Measurements from ENCODE around the gene TRAK2. TPM values are rescaled to one million over a fixed set of nuclear protein-coding genes. Genes with fewer than 3 reads are reported as not detected.

Gene TRAK2
- total and polyA plus RNA-seq, 11 donors = 41.2 to 201 (median 145) TPM

GRCh38 chr2:201327678-201328077 is 123.6 kb downstream of the TRAK2 start:
- TF ChIP-seq CTCF (IDR thresholded peaks at IDR 0.05) (peak in 1 of 12 donors; percentile 5), POLR2A (IDR thresholded peaks at IDR 0.05) (no peak)
- DNase-seq (no peak), ATAC-seq (no peak)
- Histone ChIP-seq H3K27me3 (no peaks in the 10 kb centered on the region), H3K27ac (no peak overlapping the region), H3K9me3 (peaks cover 0 to 51% (median 18%) of the 10 kb centered on the region in 12 donors), H3K4me3 (no peak overlapping the region), H3K36me3 (peaks cover 0 to 15% (median 6%) of the 10 kb centered on the region in 9 donors), H3K4me1 (no peaks in the 10 kb centered on the region)
- intact Hi-C loops (cut with DNase I) = no loop called here
- WGBS, 4 donors = 84 to 91% (median 89%) methylated on average over 3 of the region's 3 CpGs

Other genes with a start within 250 kb of the TRAK2 start
- gene CASP8, start 190.9 kb downstream of the TRAK2 start, total RNA-seq = 10 to 100 TPM in 1 of 9 donors, 1 to 10 TPM in 8; 2.0 to 15.7 (median 3.0) TPM
- gene CASP8, start 190.9 kb downstream of the TRAK2 start, polyA plus RNA-seq = 1 to 10 TPM; 1.8 to 2.9 TPM
- gene FLACC1, start 94.1 kb downstream of the TRAK2 start, total RNA-seq = 1 to 10 TPM; 3.9 to 8.1 (median 7.2) TPM
- gene FLACC1, start 94.1 kb downstream of the TRAK2 start, polyA plus RNA-seq = 1 to 10 TPM; 1.1 to 3.7 TPM
- gene STRADB, start 282 bp upstream of the TRAK2 start, total RNA-seq = 100 to 1,000 TPM in 1 of 9 donors, 10 to 100 TPM in 8; 45.0 to 105 (median 57.9) TPM
- 10 to 100 TPM; 28.6 to 59.9 TPM for gene STRADB, start 282 bp upstream of the TRAK2 start, polyA plus RNA-seq
- 10 to 100 TPM; 11.8 to 25.2 (median 17.2) TPM for gene TMEM237, start 192.0 kb upstream of the TRAK2 start, total RNA-seq
- 1 to 10 TPM; 9.5 to 9.6 TPM for gene TMEM237, start 192.0 kb upstream of the TRAK2 start, polyA plus RNA-seq
- under 1 TPM in 2 of 9 donors, not detected in 7; 0.24 to 0.25 TPM for gene MPP4, start 247.2 kb upstream of the TRAK2 start, total RNA-seq
- under 1 TPM in 1 of 2 donors, not detected in 1; 0.24 TPM for gene MPP4, start 247.2 kb upstream of the TRAK2 start, polyA plus RNA-seq

Data from heart left ventricle (tissue), 16 donors.